Tibial nerve (tissue), 3 donors: ENCODE measurements around the gene ABHD10.

ENCODE experiments used
- POLR2A ChIP-seq, 2 donors: fragments of 450-650 bp; IDR thresholded peaks; one replicate each; pipeline ENCODE4 v1.6.1; 2017; ENCODE audit warnings: antibody characterized with exemption in 2 of 2, mild to moderate bottlenecking in 2 of 2, moderate library complexity in 2 of 2
- TF ChIP-seq, protein P1 (sequence below), 5 experiments: fragments of 200-600 bp in 3 of 5; fragments of 450-650 bp in 2 of 5; sonication (generic) in 3 of 5; IDR thresholded peaks; one replicate each; pipeline ENCODE4 v1.5.1; 2016 to 2019; ENCODE audit warnings: antibody characterized with exemption in 5 of 5, mild to moderate bottlenecking in 3 of 5, moderate library complexity in 2 of 5

DNA sequence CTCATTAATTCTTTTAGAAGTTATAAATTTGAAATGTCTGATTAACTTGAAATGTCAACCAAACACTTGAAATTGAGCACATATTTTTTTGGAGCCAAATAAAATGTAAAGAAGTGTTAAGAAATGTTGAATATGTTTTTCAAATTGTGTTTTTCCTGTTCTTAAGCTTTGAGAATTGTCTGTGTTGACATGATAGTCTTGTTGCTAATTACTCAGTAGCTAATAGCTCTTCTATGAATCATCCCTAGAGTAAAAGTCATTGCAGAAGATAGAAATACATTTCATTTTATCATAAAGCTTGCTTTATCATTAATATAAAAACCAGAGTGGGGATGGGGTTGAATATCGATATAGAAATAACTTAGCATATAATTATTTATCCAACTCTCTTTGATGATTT, 41.9 kb upstream of the ABHD10 start:
- no peak for TF ChIP-seq POLR2A (IDR thresholded peaks at IDR 0.05)
- TF ChIP-seq, protein P1, sequence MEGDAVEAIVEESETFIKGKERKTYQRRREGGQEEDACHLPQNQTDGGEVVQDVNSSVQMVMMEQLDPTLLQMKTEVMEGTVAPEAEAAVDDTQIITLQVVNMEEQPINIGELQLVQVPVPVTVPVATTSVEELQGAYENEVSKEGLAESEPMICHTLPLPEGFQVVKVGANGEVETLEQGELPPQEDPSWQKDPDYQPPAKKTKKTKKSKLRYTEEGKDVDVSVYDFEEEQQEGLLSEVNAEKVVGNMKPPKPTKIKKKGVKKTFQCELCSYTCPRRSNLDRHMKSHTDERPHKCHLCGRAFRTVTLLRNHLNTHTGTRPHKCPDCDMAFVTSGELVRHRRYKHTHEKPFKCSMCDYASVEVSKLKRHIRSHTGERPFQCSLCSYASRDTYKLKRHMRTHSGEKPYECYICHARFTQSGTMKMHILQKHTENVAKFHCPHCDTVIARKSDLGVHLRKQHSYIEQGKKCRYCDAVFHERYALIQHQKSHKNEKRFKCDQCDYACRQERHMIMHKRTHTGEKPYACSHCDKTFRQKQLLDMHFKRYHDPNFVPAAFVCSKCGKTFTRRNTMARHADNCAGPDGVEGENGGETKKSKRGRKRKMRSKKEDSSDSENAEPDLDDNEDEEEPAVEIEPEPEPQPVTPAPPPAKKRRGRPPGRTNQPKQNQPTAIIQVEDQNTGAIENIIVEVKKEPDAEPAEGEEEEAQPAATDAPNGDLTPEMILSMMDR (IDR thresholded peaks at IDR 0.05): no peak
